Caco-2 (cell line): Measurements from ENCODE around the gene TTYH3. TPM values are rescaled to one million over a fixed set of nuclear protein-coding genes. Genes with fewer than 3 reads are reported as not detected.

Experiments
- BruUV-seq: library from RNA; stranded (reverse); fragments of 400-500 nt; replicated peaks from 2 replicates; lab custom pipeline; 2021; lab: Mats Ljungman, UMichigan
- CTCF ChIA-PET: fragments of 300-600 bp; sonication (Branson Sonifier 250); formaldehyde crosslinking; loops from one replicate; lab custom pipeline; 2022; ENCODE audit warnings: antibody characterized with exemption; lab: Charles Lee
- POLR2A ChIA-PET: fragments of 300-600 bp; sonication (Branson Sonifier 250); formaldehyde crosslinking; loops from one replicate; lab custom pipeline; 2022; ENCODE audit warnings: antibody characterized with exemption; lab: Charles Lee
- DNase-seq, 2 experiments: peaks; one replicate each; pipeline versions ENCODE4 v3.0.0 to v3.0.0-alpha.2; 2020 to 2022
- H3K27me3 ChIP-seq: replicated peaks from 2 replicates; pipeline ENCODE4 v1.6.0; 2011; ENCODE audit warnings: low read length; ENCODE audit not compliant: control insufficient read depth, insufficient read depth
- H3K36me3 ChIP-seq: 2 replicates; pipeline ENCODE4 v1.5.1; 2011; ENCODE audit warnings: low read length; ENCODE audit not compliant: control insufficient read depth, insufficient read depth
- H3K4me1 ChIP-seq: fragments of 250-450 bp; sonication (Bioruptor Pico); 2 replicates; pipeline ENCODE4 v1.5.1; 2020; ENCODE audit warnings: mild to moderate bottlenecking
- H3K4me3 ChIP-seq: 2 replicates; pipeline ENCODE4 v1.5.1; 2011; ENCODE audit warnings: low read depth, mild to moderate bottlenecking, control low read depth, low read length
- H3K9me3 ChIP-seq: fragments of 250-450 bp; sonication (Bioruptor Pico); 2 replicates; pipeline ENCODE4 v1.5.1; 2020; ENCODE audit warnings: mild to moderate bottlenecking, moderate library complexity
- H3K27ac Mint-ChIP-seq: one replicate; pipeline ENCODE4 v1.8.0; 2022; ENCODE audit warnings: mixed read lengths; ENCODE audit not compliant: unreplicated experiment
- H3K27me3 Mint-ChIP-seq: one replicate; pipeline ENCODE4 v1.8.0; 2022; ENCODE audit warnings: mixed read lengths; ENCODE audit not compliant: insufficient read depth, unreplicated experiment
- H3K36me3 Mint-ChIP-seq: one replicate; pipeline ENCODE4 v1.8.0; 2022; ENCODE audit warnings: mild to moderate bottlenecking, mixed read lengths; ENCODE audit not compliant: insufficient read depth, unreplicated experiment
- H3K4me1 Mint-ChIP-seq: one replicate; pipeline ENCODE4 v1.8.0; 2022; ENCODE audit warnings: low read depth, mixed read lengths; ENCODE audit not compliant: unreplicated experiment
- H3K4me3 Mint-ChIP-seq: one replicate; pipeline ENCODE4 v1.8.0; 2022; ENCODE audit warnings: mild to moderate bottlenecking, moderate library complexity, mixed read lengths; ENCODE audit not compliant: unreplicated experiment
- H3K9me3 Mint-ChIP-seq: one replicate; pipeline ENCODE4 v1.8.0; 2022; ENCODE audit warnings: mixed read lengths; ENCODE audit not compliant: unreplicated experiment
- CTCF ChIP-seq, 2 experiments: fragments of 200-600 bp in 1 of 2; IDR thresholded peaks; 1 replicate in 1 of 2; 2 replicates in 1 of 2; pipeline versions ENCODE4 v1.5.1 to v1.8.0; 2011 to 2022; ENCODE audit warnings: antibody characterized with exemption in 1 of 2, control low read depth in 1 of 2, inconsistent platforms in 1 of 2, low read depth in 1 of 2, low read length in 1 of 2, mild to moderate bottlenecking in 1 of 2, moderate library complexity in 1 of 2; ENCODE audit not compliant: insufficient read depth in 1 of 2, severe bottlenecking in 1 of 2, unreplicated experiment in 1 of 2
- intact Hi-C: fragments of 100-400 bp; cut with micrococcal nuclease; formaldehyde crosslinking; loops from one replicate; pipeline ENCODE4 v1.10.0; 2022; ENCODE audit not compliant: unreplicated experiment
- total RNA-seq: library from RNA; stranded (reverse); gene quantifications from 2 replicates; pipeline ENCODE4 v1.2.3, GENCODE V29; 2022

Gene TTYH3
- total RNA-seq, 1 experiment from 2014 or later = 57.3 TPM

- TF ChIP-seq CTCF (IDR thresholded peaks at IDR 0.05; ENCODE audit: insufficient read depth in 1 of 2, low read depth in 1 of 2, low read length in 1 of 2, severe bottlenecking in 1 of 2, unreplicated experiment in 1 of 2) = no peak
- Mint-ChIP-seq H3K36me3 (peaks cover 6% of the 10 kb centered on the region), H3K9me3 (no peaks in the 10 kb centered on the region), H3K27ac (no peak overlapping the region), H3K4me1 (no peaks in the 10 kb centered on the region), H3K27me3 (no peaks in the 10 kb centered on the region), H3K4me3 (no peak overlapping the region)
- no peaks in the 10 kb centered on the region for H3K9me3 ChIP-seq
- CTCF ChIA-PET = interaction anchor here (0.8 to 2.1 kb wide), 2 partner anchors 12 to 13 kb away, joined by 3 to 5 read pairs; no protein-coding TSS in a partner anchor
- H3K27me3 ChIP-seq = no peaks in the 10 kb centered on the region
- H3K36me3 ChIP-seq = no peaks in the 10 kb centered on the region; the same call in 1 of the 2 replicates
- DNase-seq = no peak
- BruUV-seq = no TSS peak
- intact Hi-C loops = no loop called here
- POLR2A ChIA-PET = no interaction called here
- H3K4me3 ChIP-seq = no peak overlapping the region
- H3K4me1 ChIP-seq = no peaks in the 10 kb centered on the region
These were observed 26.3 kb downstream of the TTYH3 start for GRCh38 chr7:2657920-2658671.

DNA sequence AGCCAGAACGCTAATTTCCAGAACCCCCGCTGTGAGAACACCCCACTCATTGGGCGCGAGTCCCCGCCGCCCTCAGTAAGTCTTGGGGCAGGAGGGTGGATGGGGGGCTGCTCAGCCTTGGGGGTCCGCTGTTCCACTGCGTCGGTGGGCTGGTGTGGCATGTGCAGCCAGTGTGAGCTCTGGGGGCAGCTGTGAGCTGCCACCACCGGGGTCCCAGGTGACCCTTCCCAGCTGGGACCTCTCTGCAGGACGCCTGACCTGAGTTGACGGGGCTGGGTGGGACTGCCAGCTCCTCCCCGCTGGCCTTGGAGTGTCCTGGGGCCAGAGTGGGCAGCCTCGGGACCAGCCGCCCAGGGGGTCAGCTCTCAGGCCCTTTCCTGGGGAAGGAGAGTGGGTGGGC is 27.2 kb downstream of the TTYH3 start:
- H3K4me1 ChIP-seq = no peaks in the 10 kb centered on the region
- H3K9me3 ChIP-seq = no peaks in the 10 kb centered on the region
- intact Hi-C loops = no loop called here
- no TSS peak for BruUV-seq
- Mint-ChIP-seq H3K36me3 (peaks cover 6% of the 10 kb centered on the region), H3K27ac (no peak overlapping the region), H3K4me3 (no peak overlapping the region), H3K4me1 (no peaks in the 10 kb centered on the region), H3K27me3 (no peaks in the 10 kb centered on the region), H3K9me3 (no peaks in the 10 kb centered on the region)
- H3K4me3 ChIP-seq = no peak overlapping the region
- no peaks in the 10 kb centered on the region; the same call in 1 of the 2 replicates for H3K36me3 ChIP-seq
- no peak for DNase-seq
- ChIA-PET POLR2A (no interaction called here), CTCF (interaction anchor here (2.1 kb wide), 1 partner anchor 11 kb away, joined by 5 read pairs; no protein-coding TSS in a partner anchor)
- no peaks in the 10 kb centered on the region for H3K27me3 ChIP-seq
- TF ChIP-seq CTCF (IDR thresholded peaks at IDR 0.05; ENCODE audit: insufficient read depth in 1 of 2, low read depth in 1 of 2, low read length in 1 of 2, severe bottlenecking in 1 of 2, unreplicated experiment in 1 of 2) = no peak

- Mint-ChIP-seq H3K4me1 (no peaks in the 10 kb centered on the region), H3K36me3 (peaks cover 6% of the 10 kb centered on the region), H3K4me3 (no peak overlapping the region), H3K27ac (no peak overlapping the region), H3K9me3 (no peaks in the 10 kb centered on the region), H3K27me3 (no peaks in the 10 kb centered on the region)
- no TSS peak for BruUV-seq
- no peaks in the 10 kb centered on the region for H3K9me3 ChIP-seq
- no peaks in the 10 kb centered on the region; the same call in 1 of the 2 replicates for H3K36me3 ChIP-seq
- CTCF ChIA-PET = interaction anchor here (2.1 kb wide), 1 partner anchor 11 kb away, joined by 5 read pairs; no protein-coding TSS in a partner anchor
- no peak overlapping the region for H3K4me3 ChIP-seq
- no peaks in the 10 kb centered on the region for H3K27me3 ChIP-seq
- H3K4me1 ChIP-seq = no peaks in the 10 kb centered on the region
- TF ChIP-seq CTCF (IDR thresholded peaks at IDR 0.05; ENCODE audit: insufficient read depth in 1 of 2, low read depth in 1 of 2, low read length in 1 of 2, severe bottlenecking in 1 of 2, unreplicated experiment in 1 of 2) = no peak
- DNase-seq = no peak
- intact Hi-C loops = no loop called here
- POLR2A ChIA-PET = no interaction called here
These were observed 28.0 kb downstream of the TTYH3 start for GRCh38 chr7:2659556-2660358.
